BE2C (cell line): Measurements from ENCODE around the gene PLXNC1.

Experiments
- DNase-seq: peaks from one replicate; pipeline ENCODE4 v3.0.0-alpha.2; 2020
- H3K27me3 ChIP-seq: fragments of 250-450 bp; sonication (Bioruptor Pico); 2 replicates; pipeline ENCODE4 v1.5.1; 2020; ENCODE audit warnings: mild to moderate bottlenecking
- H3K36me3 ChIP-seq: fragments of 250-450 bp; sonication (Bioruptor Pico); 2 replicates; pipeline ENCODE4 v1.5.1; 2020; ENCODE audit warnings: mild to moderate bottlenecking
- H3K4me1 ChIP-seq: fragments of 250-450 bp; sonication (Bioruptor Pico); 2 replicates; pipeline ENCODE4 v1.5.1; 2020
- H3K4me3 ChIP-seq: 2 replicates; pipeline ENCODE4 v1.5.1; 2011; ENCODE audit warnings: low read depth, low read length
- H3K9me3 ChIP-seq: fragments of 250-450 bp; sonication (Bioruptor Pico); 2 replicates; pipeline ENCODE4 v1.5.1; 2020
- CTCF ChIP-seq: IDR thresholded peaks from 2 replicates; pipeline ENCODE4 v1.5.1; 2012; ENCODE audit warnings: mild to moderate bottlenecking, low read depth, low read length

The PLXNC1 gene

GRCh38 chr12:94187361-94187760, 39.0 kb downstream of the PLXNC1 start:
- no peak for TF ChIP-seq CTCF
- H3K9me3 ChIP-seq = no peaks in the 10 kb centered on the region
- no peaks in the 10 kb centered on the region; the same call in 1 of the 2 replicates for H3K27me3 ChIP-seq
- DNase-seq = no peak
- H3K4me3 ChIP-seq = peak overlapping the region; percentile 61
- H3K4me1 ChIP-seq = peaks cover 4% of the 10 kb centered on the region; the same call in 1 of the 2 replicates
- no peaks in the 10 kb centered on the region for H3K36me3 ChIP-seq

DNA sequence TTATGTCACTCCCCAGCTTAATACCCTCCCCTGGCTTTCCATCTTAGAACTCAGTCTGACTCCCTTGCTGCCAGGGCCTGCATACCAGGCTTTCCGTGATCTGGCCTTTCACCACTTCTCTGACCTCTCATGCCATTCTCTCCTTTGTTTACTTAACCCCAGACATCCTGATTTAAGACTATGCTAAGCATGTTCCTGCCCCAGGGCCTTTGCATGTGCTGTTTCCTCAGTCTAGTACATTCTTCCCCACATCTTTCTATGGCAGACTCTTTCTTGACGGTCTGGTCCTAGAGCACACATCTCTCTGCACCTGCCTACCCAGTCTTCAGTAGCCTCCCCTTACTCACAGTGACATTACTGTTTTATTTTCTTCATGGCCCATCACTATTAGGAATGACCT, 42.2 kb downstream of the PLXNC1 start:
- no peak overlapping the region for H3K4me3 ChIP-seq
- H3K9me3 ChIP-seq = no peaks in the 10 kb centered on the region
- no peak for TF ChIP-seq CTCF
- no peaks in the 10 kb centered on the region for H3K27me3 ChIP-seq
- no peak for DNase-seq
- peaks cover 4% of the 10 kb centered on the region; the same call in 1 of the 2 replicates for H3K4me1 ChIP-seq
- no peaks in the 10 kb centered on the region for H3K36me3 ChIP-seq

- Histone ChIP-seq H3K4me1 (peaks cover 4% of the 10 kb centered on the region; the same call in 1 of the 2 replicates), H3K27me3 (no peaks in the 10 kb centered on the region), H3K9me3 (no peaks in the 10 kb centered on the region), H3K36me3 (no peaks in the 10 kb centered on the region), H3K4me3 (no peak overlapping the region)
- DNase-seq = no peak
- TF ChIP-seq CTCF = no peak
These were observed 42.6 kb downstream of the PLXNC1 start for GRCh38 chr12:94191023-94191422.

DNA sequence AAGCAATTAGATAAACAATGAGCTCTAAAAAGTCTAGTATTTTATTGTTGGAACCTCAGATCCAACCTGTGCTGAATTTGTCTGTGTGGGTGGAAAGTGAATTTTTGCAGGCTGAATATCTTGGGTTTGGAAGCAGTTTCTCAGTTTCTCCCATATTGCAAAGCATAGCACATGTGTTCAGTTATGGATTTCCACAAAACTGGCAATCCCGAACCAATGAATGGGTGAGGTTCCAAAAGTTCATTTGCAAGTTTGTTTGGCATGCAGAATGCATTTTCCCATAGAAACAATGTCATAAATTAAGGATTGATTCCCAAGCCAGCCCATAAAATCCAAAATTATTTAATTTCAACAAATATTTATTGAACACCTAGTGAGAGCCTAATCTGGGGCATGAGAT, 43.4 kb downstream of the PLXNC1 start:
- DNase-seq = no peak
- H3K4me3 ChIP-seq = no peak overlapping the region
- no peak for TF ChIP-seq CTCF
- H3K36me3 ChIP-seq = no peaks in the 10 kb centered on the region
- H3K27me3 ChIP-seq = no peaks in the 10 kb centered on the region
- peaks cover 4% of the 10 kb centered on the region; the same call in 1 of the 2 replicates for H3K4me1 ChIP-seq
- H3K9me3 ChIP-seq = no peaks in the 10 kb centered on the region

- no peaks in the 10 kb centered on the region for H3K36me3 ChIP-seq
- H3K4me1 ChIP-seq = peaks cover under 1% of the 10 kb centered on the region; the same call in 1 of the 2 replicates
- no peak overlapping the region for H3K4me3 ChIP-seq
- no peaks in the 10 kb centered on the region for H3K9me3 ChIP-seq
- no peaks in the 10 kb centered on the region for H3K27me3 ChIP-seq
- DNase-seq = no peak
- TF ChIP-seq CTCF = no peak
These were observed 44.1 kb downstream of the PLXNC1 start for GRCh38 chr12:94192506-94192905.

DNA sequence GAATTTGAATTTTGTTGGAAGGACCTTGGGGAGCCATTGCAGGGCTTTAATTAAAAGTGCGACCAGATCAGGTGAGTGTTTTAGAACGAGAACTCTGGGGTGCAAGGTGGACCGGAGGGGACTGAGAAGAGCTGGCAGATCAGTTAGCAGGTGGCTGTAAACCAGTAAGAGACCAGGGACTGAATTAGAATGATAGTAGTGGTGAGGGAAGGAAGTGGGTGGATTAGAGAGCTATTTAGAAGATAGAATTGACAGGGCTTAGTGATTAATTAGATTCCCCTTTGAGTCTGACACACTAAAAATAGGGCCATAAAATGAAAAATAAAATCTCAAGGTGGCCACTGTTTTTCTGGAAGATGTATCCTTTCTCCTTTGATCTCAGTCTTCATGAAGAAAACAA, 44.8 kb downstream of the PLXNC1 start:
- TF ChIP-seq CTCF = no peak
- Histone ChIP-seq H3K36me3 (no peaks in the 10 kb centered on the region), H3K4me3 (no peak overlapping the region), H3K4me1 (no peaks in the 10 kb centered on the region), H3K27me3 (no peaks in the 10 kb centered on the region), H3K9me3 (no peaks in the 10 kb centered on the region)
- no peak for DNase-seq
